GM18507 (cell line): ENCODE data around the gene GHR.

Experiments used
- DNase-seq: peaks from one replicate; pipeline ENCODE4 v3.0.0; 2011; ENCODE audit warnings: low read depth; ENCODE audit not compliant: insufficient read length; ENCODE audit errors: extremely low spot score
- FAIRE-seq: peaks from 2 replicates; lab custom pipeline; 2011; peaks lifted over from hg19 to GRCh38; lab: Jason Lieb, UNC

Gene GHR

GRCh38 chr5:42745856-42746255 is 322.6 kb downstream of the GHR start:
- FAIRE-seq (no peak), DNase-seq (no peak)

DNA sequence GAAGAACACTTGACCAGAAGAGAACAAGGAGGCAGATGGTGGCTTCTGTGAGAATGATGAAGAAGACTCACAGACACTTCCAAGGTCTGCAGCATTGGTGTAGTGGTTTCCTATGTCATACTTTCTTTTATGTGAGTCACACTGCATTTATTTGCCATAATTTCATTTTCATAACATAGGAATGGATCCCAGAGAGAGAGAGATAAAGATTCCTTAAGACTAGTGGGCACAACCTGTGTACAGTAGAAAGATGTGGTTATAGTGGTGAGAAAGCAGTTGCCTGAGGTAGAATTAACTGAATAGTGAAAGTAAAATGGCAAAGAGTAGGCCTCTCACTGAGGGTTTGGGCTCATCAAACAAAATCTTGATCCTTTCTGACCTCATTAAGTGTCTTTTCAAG is 325.8 kb downstream of the GHR start:
- DNase-seq (no peak), FAIRE-seq (no peak)

DNA sequence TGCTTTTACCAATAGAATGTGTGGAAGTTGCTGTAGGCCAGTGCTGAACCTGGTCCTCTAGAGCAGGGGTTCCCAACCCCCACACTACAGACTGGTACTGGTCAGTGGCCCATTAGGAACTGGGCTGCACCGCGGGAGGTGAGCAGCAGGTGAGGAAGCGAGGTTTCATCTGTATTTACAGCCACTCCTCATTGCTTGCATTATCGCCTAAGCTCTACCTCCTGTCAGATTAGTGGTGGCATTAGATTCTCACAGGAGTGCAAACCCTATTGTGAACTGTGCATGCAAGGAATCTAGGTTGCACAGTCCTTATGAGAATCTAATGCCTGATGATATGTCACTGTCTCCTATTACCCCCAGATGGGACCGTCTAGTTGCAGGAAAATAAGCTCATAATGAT is 327.3 kb downstream of the GHR start:
- FAIRE-seq = no peak
- no peak for DNase-seq

DNA sequence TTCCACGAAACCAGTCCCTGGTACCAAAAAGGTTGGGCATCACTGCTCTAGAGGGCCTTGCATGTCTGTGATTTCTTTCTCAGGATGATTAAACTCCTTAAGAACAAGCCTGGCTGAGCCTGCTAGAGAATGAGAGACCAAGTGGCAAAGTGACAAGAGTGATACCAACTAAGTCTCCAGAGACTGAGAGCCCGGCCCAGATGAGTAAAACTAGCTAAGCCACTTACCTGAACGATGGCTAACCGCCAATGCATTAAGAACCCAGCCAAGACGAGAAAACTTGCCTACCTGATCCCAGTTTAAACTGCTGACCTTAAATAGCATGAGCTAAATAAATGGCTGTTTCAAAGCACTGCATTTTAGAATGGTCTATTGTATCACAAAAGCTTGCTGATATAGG is 327.8 kb downstream of the GHR start:
- DNase-seq = no peak
- no peak for FAIRE-seq

DNA sequence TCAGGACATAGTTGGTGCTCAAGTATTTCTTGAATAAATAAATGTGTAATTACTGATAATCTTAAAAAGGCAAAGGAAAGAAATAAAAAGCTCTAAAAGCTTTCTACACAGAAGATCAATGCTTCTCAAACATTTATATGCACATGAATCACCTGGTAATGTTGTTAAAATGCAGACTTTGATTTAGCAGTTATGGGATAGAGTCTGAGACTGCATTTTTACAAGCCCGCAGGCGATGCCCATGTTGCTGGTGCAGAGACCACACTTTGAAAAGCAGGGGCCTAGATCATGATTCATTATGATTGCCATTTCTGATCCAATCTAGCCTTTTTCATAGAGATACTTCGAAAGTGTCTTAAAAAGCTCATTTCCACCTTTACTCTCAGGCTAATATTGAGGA is 329.9 kb downstream of the GHR start:
- FAIRE-seq (no peak), DNase-seq (no peak)

- peak; percentile 14 for DNase-seq
- peak; percentile 63 for FAIRE-seq
Measured at GRCh38 chr5:42756606-42757601, 333.7 kb downstream of the GHR start, which contains the start of gene CCDC152. Gene CCDC152, plus strand, starts transcription at chr5:42756818. Its CDS starts 2,304 bp downstream, at chr5:42759122.

DNA sequence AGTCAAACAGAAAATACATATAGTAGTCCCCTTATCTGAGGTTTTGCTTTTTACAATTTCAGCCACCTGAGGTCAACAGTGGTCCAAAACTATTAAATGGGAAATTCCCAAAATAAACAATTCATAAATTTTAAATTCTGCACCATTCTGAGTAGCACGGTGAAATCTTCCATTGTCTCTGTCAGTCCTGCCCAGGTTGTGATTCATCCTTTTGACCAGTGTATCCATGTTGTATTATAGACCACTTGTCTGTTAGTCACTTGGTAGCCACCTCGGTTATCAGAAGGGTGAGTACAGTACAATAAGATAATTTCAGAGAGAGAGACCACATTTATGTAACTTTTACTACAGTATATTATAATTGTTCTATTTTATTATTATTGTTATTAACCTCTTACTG is 336.2 kb downstream of the GHR start:
- FAIRE-seq (no peak), DNase-seq (no peak)

DNA sequence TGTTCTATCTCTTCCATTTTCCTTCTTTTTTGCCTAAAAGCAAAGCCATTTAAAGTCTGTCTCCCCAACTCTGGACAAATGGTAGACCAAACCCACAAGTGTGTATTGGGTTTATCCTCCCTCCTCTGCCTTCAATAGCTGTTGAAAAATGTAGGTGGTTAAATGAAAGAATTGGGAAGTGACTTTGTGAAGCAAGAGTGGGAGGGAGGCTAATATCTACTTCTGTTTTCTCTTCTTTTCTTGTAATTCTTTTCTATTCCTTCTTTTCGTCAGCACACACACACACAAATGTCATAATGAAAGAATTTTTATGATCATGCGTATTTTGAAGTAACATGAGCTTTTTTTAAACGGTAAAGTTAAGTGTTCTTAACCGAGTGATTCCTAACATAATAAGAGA is 337.2 kb downstream of the GHR start:
- no peak for FAIRE-seq
- DNase-seq = no peak

DNA sequence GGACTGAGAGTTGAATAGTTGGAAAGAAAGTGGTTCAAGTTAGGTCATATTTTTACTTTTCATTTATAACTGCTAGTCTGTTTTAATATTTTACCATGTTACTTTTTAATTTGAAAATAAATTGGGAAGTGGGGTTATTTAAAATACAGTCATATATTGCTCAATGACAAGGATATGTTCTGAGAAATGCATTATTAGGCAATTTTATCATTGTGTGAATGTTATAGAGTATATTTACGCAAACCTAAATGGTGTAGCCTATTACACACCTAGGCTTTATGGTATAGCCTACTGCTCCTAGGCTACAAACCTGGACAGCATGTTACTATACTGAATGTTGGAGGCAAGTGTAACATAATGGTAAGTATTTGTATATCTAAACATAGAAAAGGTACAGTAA is 338.6 kb downstream of the GHR start:
- DNase-seq (no peak), FAIRE-seq (no peak)

- peak; percentile 53 for FAIRE-seq
Measured at GRCh38 chr5:42767491-42768105, 344.4 kb downstream of the GHR start.

GRCh38 chr5:42768106-42768504 is 344.9 kb downstream of the GHR start:
- DNase-seq = no peak
- FAIRE-seq = no peak

More at GRCh38 chr5:42767491-42768105, 344.4 kb downstream of the GHR start:
- DNase-seq = no peak

DNA sequence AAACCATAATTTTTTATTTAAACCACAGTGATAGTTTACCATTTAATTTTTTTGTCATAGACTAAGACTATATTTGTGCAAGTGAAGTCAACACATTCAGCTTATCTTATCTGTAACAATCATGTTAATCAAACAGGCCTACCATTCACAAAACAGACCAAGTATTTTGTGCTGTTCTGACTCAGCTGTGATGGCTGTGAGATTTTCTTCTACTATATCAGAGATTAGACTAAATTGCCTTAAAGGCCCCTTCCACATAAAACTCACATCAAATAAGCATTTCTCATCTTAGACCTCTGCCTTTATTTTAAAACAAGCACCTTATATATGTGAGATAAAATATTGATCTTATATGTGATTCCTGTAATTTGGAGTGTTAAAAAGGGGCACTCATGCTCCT is 346.8 kb downstream of the GHR start:
- DNase-seq (no peak), FAIRE-seq (no peak)
